CD4-positive, alpha-beta memory T cell (primary cell): ENCODE measurements around the gene PIP5K1A. TPM values are rescaled to one million over a fixed set of nuclear protein-coding genes. Genes with fewer than 3 reads are reported as not detected.

Source experiments
- CTCF ChIA-PET: fragments of 350-600 bp; sonication (Branson Sonifier 250); formaldehyde crosslinking; loops from one replicate; lab custom pipeline; 2021; ENCODE audit warnings: inconsistent platforms; ENCODE audit not compliant: partially characterized antibody; lab: Charles Lee
- POLR2A ChIA-PET: fragments of 350-600 bp; sonication (Branson Sonifier 250); formaldehyde crosslinking; loops from one replicate; lab custom pipeline; 2021; ENCODE audit not compliant: partially characterized antibody; lab: Charles Lee
- DNase-seq, 5 donors: peaks; one replicate each; pipeline versions ENCODE4 v3.0.0 to v3.0.0-alpha.2; 2020 to 2022; ENCODE audit warnings: mixed read lengths in 1 of 5
- H3K27ac ChIP-seq: one replicate; pipeline ENCODE4 v1.7.0; 2013; ENCODE audit warnings: low read depth, low read length
- H3K27me3 ChIP-seq: 2 replicates; pipeline ENCODE4 v1.7.0; 2013; ENCODE audit warnings: mild to moderate bottlenecking, low read length, moderate library complexity; ENCODE audit not compliant: insufficient read depth
- H3K36me3 ChIP-seq: 2 replicates; pipeline ENCODE4 v1.7.0; 2013; ENCODE audit warnings: mild to moderate bottlenecking, low read length, moderate library complexity; ENCODE audit not compliant: insufficient read depth
- H3K4me1 ChIP-seq: 2 replicates; pipeline ENCODE4 v1.7.0; 2013; ENCODE audit warnings: mild to moderate bottlenecking, low read length, moderate library complexity; ENCODE audit not compliant: insufficient read depth
- H3K4me3 ChIP-seq, 2 donors: one replicate each; pipeline ENCODE4 v1.7.0; 2013; ENCODE audit warnings: low read length in 2 of 2, mild to moderate bottlenecking in 1 of 2
- H3K9me3 ChIP-seq, 2 donors: one replicate each; pipeline ENCODE4 v1.7.0; 2013; ENCODE audit warnings: low read length in 2 of 2, control low read depth in 1 of 2; ENCODE audit not compliant: control insufficient read depth in 1 of 2
- H3K27ac Mint-ChIP-seq, 7 donors: one replicate each; pipeline ENCODE4 v1.8.0; 2020 to 2021; ENCODE audit warnings: mixed read lengths in 7 of 7, mild to moderate bottlenecking in 6 of 7, inconsistent platforms in 3 of 7, moderate library complexity in 3 of 7
- H3K27me3 Mint-ChIP-seq, 2 donors: one replicate each; pipeline ENCODE4 v1.8.0; 2020 to 2021; ENCODE audit warnings: mixed read lengths in 2 of 2
- H3K36me3 Mint-ChIP-seq, 2 donors: one replicate each; pipeline ENCODE4 v1.8.0; 2020 to 2021; ENCODE audit warnings: mixed read lengths in 2 of 2, inconsistent platforms in 1 of 2, mild to moderate bottlenecking in 1 of 2
- H3K4me1 Mint-ChIP-seq, 4 donors: one replicate each; pipeline ENCODE4 v1.8.0; 2020 to 2021; ENCODE audit warnings: mixed read lengths in 4 of 4, mild to moderate bottlenecking in 1 of 4
- H3K4me3 Mint-ChIP-seq, 8 donors: one replicate each; pipeline ENCODE4 v1.8.0; 2020 to 2021; ENCODE audit warnings: mixed read lengths in 8 of 8, mild to moderate bottlenecking in 7 of 8, moderate library complexity in 6 of 8, inconsistent platforms in 3 of 8
- H3K9me3 Mint-ChIP-seq, 8 donors: one replicate each; pipeline ENCODE4 v1.8.0; 2020 to 2021; ENCODE audit warnings: mixed read lengths in 8 of 8, mild to moderate bottlenecking in 5 of 8, inconsistent platforms in 3 of 8, moderate library complexity in 1 of 8
- intact Hi-C: fragments of 100-400 bp; cut with micrococcal nuclease; formaldehyde crosslinking; loops from one replicate; pipeline ENCODE4 v1.15.1; 2023
- polyA plus RNA-seq, 2 donors: library from polyadenylated mRNA; unstranded; fragments of 300-500 nt; fragmentation: Illumina TruSeq; gene quantifications; one replicate each; pipeline ENCODE4 v1.2.3, GENCODE V29; 2021
- total RNA-seq, 2 experiments: library from RNA; stranded (reverse); gene quantifications; one replicate each; pipeline ENCODE4 v1.2.3, GENCODE V29; 2021

PIP5K1A gene
- total and polyA plus RNA-seq, 4 experiments from 2014 or later: 13.7 to 53.1 (median 33.5) TPM

DNA sequence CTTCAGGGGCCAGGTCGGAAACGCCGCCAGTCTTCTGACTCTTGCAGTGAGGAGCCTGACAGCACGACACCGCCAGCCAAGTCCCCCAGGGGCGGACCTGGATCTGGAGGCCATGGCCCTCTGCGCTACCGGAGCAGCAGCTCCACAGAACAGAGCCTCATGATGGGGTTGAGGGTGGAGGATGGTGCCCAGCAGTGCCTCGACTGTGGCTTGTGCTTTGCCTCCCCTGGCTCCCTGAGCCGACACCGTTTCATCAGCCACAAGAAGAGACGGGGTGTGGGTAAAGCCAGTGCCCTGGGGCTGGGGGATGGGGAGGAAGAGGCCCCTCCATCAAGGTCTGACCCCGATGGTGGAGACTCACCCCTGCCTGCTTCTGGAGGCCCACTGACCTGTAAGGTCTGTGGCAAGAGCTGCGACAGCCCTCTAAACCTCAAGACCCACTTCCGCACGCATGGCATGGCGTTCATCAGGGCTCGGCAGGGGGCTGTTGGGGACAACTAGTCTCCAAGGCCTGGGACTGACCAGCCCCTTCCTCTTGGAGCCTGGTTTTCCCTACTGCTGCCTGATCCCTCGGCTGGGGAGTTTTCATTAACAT lies 92.5 kb downstream of the PIP5K1A start:
- no peak overlapping the region for H3K27ac ChIP-seq
- intact Hi-C loops: no loop called here
- H3K4me1 ChIP-seq: no peaks in the 10 kb centered on the region
- DNase-seq: no peak
- peak overlapping the region in 2 of 7 donors; percentile 6 to 70 for H3K27ac Mint-ChIP-seq
- no peaks in the 10 kb centered on the region for H3K27me3 Mint-ChIP-seq
- no peak overlapping the region for H3K4me3 ChIP-seq
- H3K9me3 ChIP-seq: no peaks in the 10 kb centered on the region
- CTCF ChIA-PET: no interaction called here
- H3K27me3 ChIP-seq: no peaks in the 10 kb centered on the region
- POLR2A ChIA-PET: no interaction called here
- H3K9me3 Mint-ChIP-seq: peaks cover 0 to 2% (median 0%) of the 10 kb centered on the region in 8 donors
- peaks cover 43 to 82% of the 10 kb centered on the region in 2 donors for H3K36me3 Mint-ChIP-seq
- peaks cover 86% of the 10 kb centered on the region for H3K36me3 ChIP-seq
- peaks cover 2 to 15% (median 11%) of the 10 kb centered on the region in 4 donors for H3K4me1 Mint-ChIP-seq
- H3K4me3 Mint-ChIP-seq: no peak overlapping the region

DNA sequence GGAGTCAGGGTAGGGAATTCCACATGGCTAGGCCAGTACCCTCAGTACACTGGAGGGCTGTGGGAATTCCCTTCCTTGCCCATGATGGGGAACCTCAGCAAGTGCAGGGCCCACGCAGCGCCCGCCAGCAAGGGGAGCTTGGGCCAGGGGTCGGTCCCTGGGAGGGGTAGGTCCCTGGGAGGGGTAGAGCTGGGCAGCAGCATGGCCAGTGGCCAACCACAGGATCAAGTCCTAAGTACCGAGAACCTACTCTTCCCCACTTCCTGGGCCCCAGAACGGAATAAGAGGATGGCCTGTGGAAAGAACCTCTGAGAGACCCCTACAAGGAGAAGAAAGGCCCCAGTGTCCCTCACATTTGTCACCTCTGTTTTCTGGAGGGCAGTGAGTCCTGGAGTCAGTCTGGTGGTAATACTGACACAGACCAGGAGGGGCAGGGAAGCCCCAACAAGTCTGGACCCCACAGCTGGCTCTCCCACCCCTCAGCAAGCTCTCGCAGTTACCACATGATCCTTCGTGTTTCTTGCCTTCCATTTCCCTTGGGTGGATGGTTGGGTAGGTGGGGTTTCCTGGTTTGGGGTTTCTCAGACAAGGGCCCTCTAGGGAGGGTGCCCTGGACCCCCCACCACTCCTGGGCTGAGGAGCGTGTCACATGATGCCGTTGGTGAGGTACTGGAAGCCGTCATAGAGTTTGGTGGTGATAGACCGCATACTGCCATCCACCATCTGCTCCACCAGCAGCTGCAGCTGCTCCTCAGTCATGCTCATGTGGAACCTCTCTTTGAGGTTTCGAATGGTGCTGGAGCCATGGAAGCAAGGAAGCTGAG lies 94.1 kb downstream of the PIP5K1A start:
- POLR2A ChIA-PET: interaction anchor here (0.9 to 4.5 kb wide), 4 partner anchors 8 to 34 kb away, joined by 3 to 43 read pairs (median 12); partner anchors contain the start of genes PI4KB and ZNF687
- intact Hi-C loops: no loop called here

DNA sequence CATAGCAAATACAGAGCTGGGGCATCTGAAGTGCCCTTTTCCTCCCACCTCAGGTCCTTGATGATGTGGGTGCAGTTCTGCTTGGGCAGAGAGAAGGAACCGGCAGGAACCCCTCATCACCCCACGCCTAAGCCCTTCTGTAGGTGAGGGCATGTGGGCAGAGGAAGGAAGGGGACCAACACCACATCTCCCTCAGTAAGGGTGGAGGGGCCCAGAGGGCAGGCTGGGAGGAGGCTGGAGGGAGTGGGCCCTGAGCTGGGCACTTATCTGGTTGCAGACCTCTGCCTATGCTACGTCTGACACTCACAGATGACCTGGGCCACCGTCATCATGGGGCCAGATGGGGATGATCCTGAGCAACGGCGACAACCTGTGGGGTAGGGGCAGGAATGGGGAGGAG lies 94.7 kb downstream of the PIP5K1A start:
- Mint-ChIP-seq H3K4me1 (peaks cover 2 to 9% (median 8%) of the 10 kb centered on the region in 4 donors), H3K27me3 (no peaks in the 10 kb centered on the region), H3K27ac (peak overlapping the region in 5 of 7 donors; percentile 15 to 66 (median 41)), H3K36me3 (peaks cover 38 to 79% of the 10 kb centered on the region in 2 donors), H3K4me3 (no peak overlapping the region), H3K9me3 (peaks cover 0 to 2% (median 0%) of the 10 kb centered on the region in 8 donors)
- Histone ChIP-seq H3K4me3 (no peak overlapping the region), H3K9me3 (no peaks in the 10 kb centered on the region), H3K36me3 (peaks cover 81% of the 10 kb centered on the region), H3K27ac (no peak overlapping the region), H3K27me3 (no peaks in the 10 kb centered on the region), H3K4me1 (no peaks in the 10 kb centered on the region)
- no peak for DNase-seq
- POLR2A ChIA-PET: interaction anchor here (1.1 to 4.5 kb wide), 4 partner anchors 8 to 34 kb away, joined by 3 to 43 read pairs (median 12); partner anchors contain the start of genes PI4KB and ZNF687
- intact Hi-C loops: no loop called here
- CTCF ChIA-PET: interaction anchor here (0.6 to 16.1 kb wide), 3 partner anchors 11 to 48 kb away, joined by 3 to 247 read pairs (median 3); no protein-coding TSS in a partner anchor

More for the DNA sequence above, 94.1 kb downstream of the PIP5K1A start:
- Histone ChIP-seq H3K27ac (no peak overlapping the region), H3K27me3 (no peaks in the 10 kb centered on the region), H3K9me3 (no peaks in the 10 kb centered on the region), H3K4me1 (no peaks in the 10 kb centered on the region), H3K4me3 (no peak overlapping the region), H3K36me3 (peaks cover 81% of the 10 kb centered on the region)
- peaks cover 2 to 9% (median 8%) of the 10 kb centered on the region in 4 donors for H3K4me1 Mint-ChIP-seq
- DNase-seq: no peak
- CTCF ChIA-PET: interaction anchor here (0.6 to 16.1 kb wide), 3 partner anchors 12 to 48 kb away, joined by 3 to 247 read pairs (median 3); no protein-coding TSS in a partner anchor
- no peaks in the 10 kb centered on the region for H3K27me3 Mint-ChIP-seq
- H3K9me3 Mint-ChIP-seq: peaks cover 0 to 2% (median 0%) of the 10 kb centered on the region in 8 donors
- H3K4me3 Mint-ChIP-seq: no peak overlapping the region
- H3K27ac Mint-ChIP-seq: peak overlapping the region in 4 of 7 donors; percentile 17 to 84 (median 59)
- H3K36me3 Mint-ChIP-seq: peaks cover 36 to 77% of the 10 kb centered on the region in 2 donors

DNA sequence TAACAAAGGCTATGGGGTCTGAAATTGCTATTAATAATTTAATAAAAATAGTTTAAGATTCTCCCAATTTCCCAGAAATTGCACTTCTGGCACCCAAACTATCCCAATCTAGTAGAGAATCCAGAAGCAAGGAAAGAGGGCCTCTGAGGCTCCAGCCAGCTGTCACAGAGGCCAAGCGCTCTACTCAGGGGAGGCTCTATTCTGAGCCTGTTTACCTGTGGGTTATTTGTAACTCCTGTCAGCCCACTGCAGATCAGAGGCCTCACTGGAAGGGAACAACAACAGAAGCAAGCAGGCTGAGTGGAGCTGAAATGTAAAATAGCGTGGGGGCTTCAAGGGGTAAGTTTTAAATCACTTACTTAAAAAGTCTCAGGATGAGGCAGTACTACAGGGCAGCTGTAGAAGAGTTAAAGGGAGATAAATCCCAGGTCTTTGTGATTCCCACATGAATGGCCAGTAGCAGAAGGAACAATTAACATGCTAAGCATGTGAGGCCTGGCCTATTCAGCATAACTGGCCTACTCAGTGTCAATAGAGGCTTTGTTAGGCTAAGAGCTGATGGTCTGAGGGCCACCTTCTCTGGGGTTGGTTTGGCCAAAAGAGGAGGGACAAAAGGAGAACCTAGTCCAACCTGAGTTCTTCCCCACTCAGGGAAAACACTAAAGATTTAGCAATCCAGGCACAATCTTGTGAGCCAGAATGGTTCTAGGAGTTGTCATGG lies 96.5 kb downstream of the PIP5K1A start:
- POLR2A ChIA-PET: interaction anchor here (1.1 to 4.5 kb wide), 4 partner anchors 12 to 52 kb away, joined by 3 to 43 read pairs (median 12); partner anchors contain the start of genes PI4KB, RFX5 and ZNF687
- intact Hi-C loops: no loop called here
- peaks cover 0 to 2% (median 0%) of the 10 kb centered on the region in 8 donors for H3K9me3 Mint-ChIP-seq

More for the DNA sequence above, 96.5 kb downstream of the PIP5K1A start:
- no peaks in the 10 kb centered on the region for H3K27me3 ChIP-seq
- no peak for DNase-seq
- H3K4me3 ChIP-seq: no peak overlapping the region
- CTCF ChIA-PET: interaction anchor here (0.8 to 16.1 kb wide), 4 partner anchors 11 to 46 kb away, joined by 3 to 247 read pairs (median 4); partner anchors contain the start of gene PI4KB
- H3K27me3 Mint-ChIP-seq: no peaks in the 10 kb centered on the region
- peaks cover 0 to 2% (median under 1%) of the 10 kb centered on the region in 4 donors for H3K4me1 Mint-ChIP-seq
- H3K36me3 Mint-ChIP-seq: peaks cover 49 to 78% of the 10 kb centered on the region in 2 donors
- H3K4me1 ChIP-seq: no peaks in the 10 kb centered on the region
- H3K27ac Mint-ChIP-seq: peak overlapping the region in 4 of 7 donors; percentile 24 to 70 (median 52)
- no peak overlapping the region for H3K4me3 Mint-ChIP-seq
- peaks cover 80% of the 10 kb centered on the region for H3K36me3 ChIP-seq
- H3K27ac ChIP-seq: no peak overlapping the region
- no peaks in the 10 kb centered on the region for H3K9me3 ChIP-seq

Other genes with a start within 250 kb of the PIP5K1A start
- gene CERS2, start 223.7 kb upstream of the PIP5K1A start, total RNA-seq: 100 to 1,000 TPM; 145 to 149 TPM
- 100 to 1,000 TPM; 184 to 206 TPM for gene CERS2, start 223.7 kb upstream of the PIP5K1A start, polyA plus RNA-seq
- gene ANXA9, start 216.3 kb upstream of the PIP5K1A start, total RNA-seq: under 1 TPM in 1 of 2 experiments, not detected in 1; 0.17 TPM
- gene ANXA9, start 216.3 kb upstream of the PIP5K1A start, polyA plus RNA-seq: under 1 TPM; 0.23 to 0.33 TPM
- 10 to 100 TPM; 31.4 to 32.1 TPM for gene MINDY1, start 191.7 kb upstream of the PIP5K1A start, total RNA-seq
- gene MINDY1, start 191.7 kb upstream of the PIP5K1A start, polyA plus RNA-seq: 10 to 100 TPM in 1 of 2 donors, 1 to 10 TPM in 1; 6.5 to 17.6 TPM
- 10 to 100 TPM; 35.0 to 38.9 TPM for gene PRUNE1, start 190.1 kb upstream of the PIP5K1A start, total RNA-seq
- gene PRUNE1, start 190.1 kb upstream of the PIP5K1A start, polyA plus RNA-seq: 10 to 100 TPM; 52.6 to 59.0 TPM
- 1 to 10 TPM; 4.6 to 8.3 TPM for gene BNIPL, start 162.0 kb upstream of the PIP5K1A start, total RNA-seq
- not detected for gene BNIPL, start 162.0 kb upstream of the PIP5K1A start, polyA plus RNA-seq
- gene C1orf56, start 150.8 kb upstream of the PIP5K1A start, total RNA-seq: 1 to 10 TPM; 2.4 to 3.5 TPM
- 1 to 10 TPM; 1.4 to 3.6 TPM for gene C1orf56, start 150.8 kb upstream of the PIP5K1A start, polyA plus RNA-seq
- 100 to 1,000 TPM; 478 to 483 TPM for gene CDC42SE1, start 138.9 kb upstream of the PIP5K1A start, total RNA-seq
- 100 to 1,000 TPM in 1 of 2 donors, 10 to 100 TPM in 1; 66.2 to 100 TPM for gene CDC42SE1, start 138.9 kb upstream of the PIP5K1A start, polyA plus RNA-seq
- 1 to 10 TPM; 4.5 to 4.9 TPM for gene MLLT11, start 138.2 kb upstream of the PIP5K1A start, total RNA-seq
- 1 to 10 TPM; 3.6 to 3.9 TPM for gene MLLT11, start 138.2 kb upstream of the PIP5K1A start, polyA plus RNA-seq
- 10 to 100 TPM; 36.8 to 42.8 TPM for gene GABPB2, start 127.8 kb upstream of the PIP5K1A start, total RNA-seq
- 10 to 100 TPM in 1 of 2 donors, 1 to 10 TPM in 1; 4.9 to 14.2 TPM for gene GABPB2, start 127.8 kb upstream of the PIP5K1A start, polyA plus RNA-seq
- gene SEMA6C, start 51.9 kb upstream of the PIP5K1A start, total RNA-seq: 1 to 10 TPM; 7.6 to 8.2 TPM
- gene SEMA6C, start 51.9 kb upstream of the PIP5K1A start, polyA plus RNA-seq: 1 to 10 TPM in 1 of 2 donors, under 1 TPM in 1; 0.54 to 2.1 TPM
- 10 to 100 TPM; 45.9 to 49.7 TPM for gene TNFAIP8L2, start 41.9 kb upstream of the PIP5K1A start, total RNA-seq
- 10 to 100 TPM; 10.8 to 42.3 TPM for gene TNFAIP8L2, start 41.9 kb upstream of the PIP5K1A start, polyA plus RNA-seq
- gene LYSMD1, start 32.6 kb upstream of the PIP5K1A start, total RNA-seq: 1 to 10 TPM; 1.0 to 1.3 TPM
- under 1 TPM in 1 of 2 donors, not detected in 1; 0.59 TPM for gene LYSMD1, start 32.6 kb upstream of the PIP5K1A start, polyA plus RNA-seq
- 10 to 100 TPM; 57.4 to 61.4 TPM for gene SCNM1, start 32.4 kb upstream of the PIP5K1A start, total RNA-seq
- gene SCNM1, start 32.4 kb upstream of the PIP5K1A start, polyA plus RNA-seq: 10 to 100 TPM; 76.5 to 80.9 TPM
- gene TMOD4, start 22.6 kb upstream of the PIP5K1A start, total RNA-seq: 1 to 10 TPM; 6.4 TPM
- not detected for gene TMOD4, start 22.6 kb upstream of the PIP5K1A start, polyA plus RNA-seq
- 10 to 100 TPM; 68.1 to 68.4 TPM for gene VPS72, start 8.4 kb upstream of the PIP5K1A start, total RNA-seq
- 100 to 1,000 TPM in 1 of 2 donors, 10 to 100 TPM in 1; 80.6 to 102 TPM for gene VPS72, start 8.4 kb upstream of the PIP5K1A start, polyA plus RNA-seq
- gene PSMD4, start 56.2 kb downstream of the PIP5K1A start, total RNA-seq: 100 to 1,000 TPM; 143 to 151 TPM
- gene PSMD4, start 56.2 kb downstream of the PIP5K1A start, polyA plus RNA-seq: 100 to 1,000 TPM; 242 to 380 TPM
- gene ZNF687, start 83.7 kb downstream of the PIP5K1A start, total RNA-seq: 10 to 100 TPM; 39.2 to 39.3 TPM
- gene ZNF687, start 83.7 kb downstream of the PIP5K1A start, polyA plus RNA-seq: 1 to 10 TPM in 1 of 2 donors, under 1 TPM in 1; 0.36 to 1.3 TPM
- gene PI4KB, start 128.9 kb downstream of the PIP5K1A start, total RNA-seq: 10 to 100 TPM; 87.2 to 97.4 TPM
- 10 to 100 TPM; 56.6 to 68.8 TPM for gene PI4KB, start 128.9 kb downstream of the PIP5K1A start, polyA plus RNA-seq
- 10 to 100 TPM; 56.3 to 64.3 TPM for gene RFX5, start 148.7 kb downstream of the PIP5K1A start, total RNA-seq
- 10 to 100 TPM; 32.1 to 33.6 TPM for gene RFX5, start 148.7 kb downstream of the PIP5K1A start, polyA plus RNA-seq
- gene SELENBP1, start 174.2 kb downstream of the PIP5K1A start, total RNA-seq: not detected
- gene SELENBP1, start 174.2 kb downstream of the PIP5K1A start, polyA plus RNA-seq: not detected
- 100 to 1,000 TPM; 189 to 202 TPM for gene PSMB4, start 201.0 kb downstream of the PIP5K1A start, total RNA-seq
- 10 to 100 TPM; 68.2 to 85.7 TPM for gene PSMB4, start 201.0 kb downstream of the PIP5K1A start, polyA plus RNA-seq